IMR-90 (cell line): ENCODE measurements around the gene CIAO2A. TPM values are rescaled to one million over a fixed set of nuclear protein-coding genes. Genes with fewer than 3 reads are reported as not detected.

ENCODE experiments used
- ATAC-seq: fragments of 200-7000 bp; cut with Tn5 transposase; 2 replicates; pipeline ENCODE4 v1.9.1; 2020; ENCODE audit warnings: low read depth, mild to moderate bottlenecking, moderate library complexity
- BruUV-seq: library from RNA; stranded (reverse); fragments of 400-500 nt; replicated peaks from 2 replicates; lab custom pipeline; 2021; lab: Mats Ljungman, UMichigan
- CTCF ChIA-PET: fragments of 300-600 bp; formaldehyde crosslinking; extraction: SDS; loops from one replicate; lab custom pipeline; 2021; ENCODE audit warnings: antibody characterized with exemption; lab: Yijun Ruan, JAX
- POLR2A ChIA-PET: fragments of 300-600 bp; sonication (Branson Sonifier 250); formaldehyde crosslinking; loops from one replicate; lab custom pipeline; 2022; ENCODE audit warnings: antibody characterized with exemption; ENCODE audit not compliant: unreplicated experiment; lab: Charles Lee
- DNase-seq: peaks from one replicate; pipeline ENCODE4 v3.0.0; 2013
- H2AFZ ChIP-seq: replicated peaks from 2 replicates; pipeline ENCODE3; 2013; ENCODE audit warnings: low read length, mild to moderate bottlenecking; ENCODE audit not compliant: poor library complexity
- H2AK5ac ChIP-seq: 2 replicates; pipeline ENCODE4 v1.6.1; 2013; ENCODE audit warnings: low read depth, low read length, inconsistent platforms
- H2AK9ac ChIP-seq: replicated peaks from 2 replicates; pipeline ENCODE3; 2013; ENCODE audit warnings: mild to moderate bottlenecking, low read depth, low read length, moderate library complexity; ENCODE audit not compliant: poor library complexity
- H2BK120ac ChIP-seq: 2 replicates; pipeline ENCODE4 v1.6.1; 2013; ENCODE audit warnings: low read depth, low read length, inconsistent platforms
- H2BK15ac ChIP-seq: 3 replicates; pipeline ENCODE4 v1.6.1; 2013; ENCODE audit warnings: low read depth, low read length, inconsistent platforms
- H2BK20ac ChIP-seq: 2 replicates; pipeline ENCODE4 v1.6.1; 2013; ENCODE audit warnings: low read depth, mild to moderate bottlenecking, inconsistent platforms, low read length, moderate library complexity
- H2BK5ac ChIP-seq: 2 replicates; pipeline ENCODE4 v1.6.1; 2013; ENCODE audit warnings: mild to moderate bottlenecking, low read depth, low read length, inconsistent platforms; ENCODE audit not compliant: poor library complexity, severe bottlenecking
- H3K14ac ChIP-seq: replicated peaks from 2 replicates; pipeline ENCODE4 v1.6.1; 2013; ENCODE audit warnings: low read depth, low read length, inconsistent platforms
- H3K18ac ChIP-seq: 2 replicates; pipeline ENCODE4 v1.6.1; 2013; ENCODE audit warnings: low read depth, low read length, control low read depth
- H3K23ac ChIP-seq: 2 replicates; pipeline ENCODE4 v1.6.1; 2013; ENCODE audit warnings: low read depth, low read length, inconsistent platforms
- H3K27ac ChIP-seq: 2 replicates; pipeline ENCODE4 v1.5.1; 2013; ENCODE audit warnings: mild to moderate bottlenecking, control low read depth, low read length; ENCODE audit not compliant: insufficient read depth
- H3K27me3 ChIP-seq: 2 replicates; pipeline ENCODE4 v1.6.1; 2013; ENCODE audit warnings: low read length; ENCODE audit not compliant: control insufficient read depth, insufficient read depth
- H3K36me3 ChIP-seq: 2 replicates; pipeline ENCODE4 v1.6.1; 2013; ENCODE audit warnings: low read length, mixed read lengths; ENCODE audit not compliant: control insufficient read depth, insufficient read depth
- H3K4ac ChIP-seq: 2 replicates; pipeline ENCODE4 v1.6.1; 2013; ENCODE audit warnings: low read depth, low read length, inconsistent platforms
- H3K4me1 ChIP-seq: 2 replicates; pipeline ENCODE4 v1.6.1; 2013; ENCODE audit warnings: low read length, mixed read lengths; ENCODE audit not compliant: control insufficient read depth, insufficient read depth
- H3K4me2 ChIP-seq: 2 replicates; pipeline ENCODE4 v1.6.1; 2013; ENCODE audit warnings: low read depth, mild to moderate bottlenecking, control low read depth, low read length, moderate library complexity
- H3K4me3 ChIP-seq: 2 replicates; pipeline ENCODE4 v1.5.1; 2013; ENCODE audit warnings: low read depth, mild to moderate bottlenecking, control low read depth, low read length, moderate library complexity; ENCODE audit not compliant: insufficient read depth
- H3K56ac ChIP-seq: 2 replicates; pipeline ENCODE4 v1.6.1; 2013; ENCODE audit warnings: low read length, inconsistent platforms; ENCODE audit not compliant: insufficient read depth; ENCODE audit errors: extremely low read depth
- H3K79me1 ChIP-seq, 2 experiments: 2 replicates each; pipeline ENCODE4 v1.6.1; 2013; ENCODE audit warnings: low read length in 2 of 2, inconsistent platforms in 1 of 2, low read depth in 1 of 2
- H3K9ac ChIP-seq: 2 replicates; pipeline ENCODE4 v1.6.1; 2013; ENCODE audit warnings: low read depth, low read length, control low read depth
- H3K9me1 ChIP-seq: 2 replicates; pipeline ENCODE4 v1.6.1; 2013; ENCODE audit warnings: low read length, inconsistent platforms; ENCODE audit not compliant: insufficient read depth
- H3K9me3 ChIP-seq: 2 replicates; pipeline ENCODE4 v1.6.1; 2013; ENCODE audit warnings: low read length; ENCODE audit not compliant: control insufficient read depth, insufficient read depth
- H4K20me1 ChIP-seq: 2 replicates; pipeline ENCODE4 v1.6.1; 2013; ENCODE audit warnings: low read length, inconsistent platforms; ENCODE audit not compliant: insufficient read depth
- H4K5ac ChIP-seq: 2 replicates; pipeline ENCODE4 v1.6.1; 2013; ENCODE audit warnings: mild to moderate bottlenecking, low read depth, low read length, control low read depth
- H4K8ac ChIP-seq, 2 experiments: 2 replicates each; pipeline ENCODE4 v1.6.1; 2013; ENCODE audit warnings: low read depth in 2 of 2, low read length in 2 of 2, control low read depth in 1 of 2, inconsistent platforms in 1 of 2
- H4K91ac ChIP-seq: 2 replicates; pipeline ENCODE4 v1.6.1; 2013; ENCODE audit warnings: low read depth, low read length, inconsistent platforms; ENCODE audit not compliant: insufficient read depth
- CEBPB ChIP-seq: IDR thresholded peaks from 2 replicates; pipeline ENCODE4 v1.6.1; 2012; ENCODE audit warnings: low read depth, low read length, improper control_type of control experiment
- CHD1 ChIP-seq: IDR thresholded peaks from 2 replicates; pipeline ENCODE4 v1.6.1; 2012; ENCODE audit warnings: low read depth, low read length, improper control_type of control experiment
- WGBS, 2 experiments: methylation state at CpG; one replicate each; pipeline versions ENCODE4 v1.1.5 to v1.1.7; 2013; ENCODE audit warnings: missing lambda C conversion rate in 2 of 2; ENCODE audit not compliant: insufficient read length in 1 of 2; ENCODE audit errors: extremely low coverage in 2 of 2; 5-methylcytosine and 5-hydroxymethylcytosine counted together
- dilution Hi-C: fragments of 300-500 bp; cut with HindIII; formaldehyde crosslinking; loops from one replicate; pipeline ENCODE4 v1.14.3; 2018; ENCODE audit warnings: low sequenced_read_pairs; ENCODE audit not compliant: unreplicated experiment
- in situ Hi-C: fragments of 300-500 bp; cut with MboI; formaldehyde crosslinking; loops from 3 replicates; pipeline ENCODE4 v1.14.3; 2019; ENCODE audit warnings: low sequenced_read_pairs, inconsistent platforms, mixed read lengths
- intact Hi-C: fragments of 100-400 bp; cut with micrococcal nuclease; formaldehyde crosslinking; loops from 2 replicates; pipeline ENCODE4 v1.10.0; 2022
- polyA plus RNA-seq, 3 experiments: library from polyadenylated mRNA; depleted of rRNA; stranded (reverse); fragments of >200 nt; gene quantifications; 2 replicates each; pipeline ENCODE4 v1.2.3, GENCODE V29; 2012; ENCODE audit warnings: low replicate concordance in 1 of 3
- total RNA-seq: library from RNA; depleted of rRNA; stranded (reverse); fragments of >200 nt; gene quantifications from 2 replicates; pipeline ENCODE4 v1.2.3, GENCODE V29; 2012
- TF ChIP-seq, protein P1 (sequence below): fragments of 150-350 bp; IDR thresholded peaks from 2 replicates; pipeline ENCODE4 v1.6.1; 2017; ENCODE audit warnings: mild to moderate bottlenecking, antibody characterized with exemption, low read length, low read depth

The CIAO2A gene
- total and polyA plus RNA-seq, 2 of the 4 experiments (the other 2 are of a cell fraction): 36.7 to 38.3 TPM

DNA sequence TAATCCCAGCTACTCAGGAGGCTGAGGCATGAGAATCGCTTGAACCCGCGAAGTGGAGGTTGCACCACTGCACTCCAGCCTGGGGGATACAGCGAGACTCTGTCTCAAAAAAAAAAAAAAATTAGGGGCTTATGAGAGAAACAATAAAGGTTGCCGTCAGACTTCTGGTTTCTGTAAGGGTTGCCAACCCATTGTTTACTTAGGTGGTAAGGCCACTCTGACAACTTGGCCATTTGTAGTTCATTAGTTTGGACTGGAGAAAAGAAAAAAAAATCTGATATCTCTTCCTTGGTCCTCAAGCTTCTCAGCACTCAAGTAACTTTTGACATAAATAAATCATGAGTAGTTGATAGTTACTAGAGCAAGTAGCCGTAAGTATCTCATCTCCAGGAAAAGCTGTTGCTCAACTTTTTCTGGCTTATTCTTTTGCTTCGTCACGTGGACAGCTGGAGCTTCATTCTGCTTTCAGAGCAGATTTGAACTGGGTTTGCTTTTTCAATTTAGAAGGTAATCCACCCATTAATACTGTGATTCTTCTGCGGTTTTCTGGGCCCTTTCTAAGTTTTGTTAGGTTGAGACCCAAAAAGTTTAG lies 11.6 kb upstream of the CIAO2A start:
- Histone ChIP-seq H3K27me3 (no peaks in the 10 kb centered on the region), H3K14ac (no peak overlapping the region), H2BK5ac (no peak overlapping the region), H4K8ac (no peak overlapping the region), H3K18ac (no peak overlapping the region), H3K9ac (no peak overlapping the region), H3K4me2 (no peak overlapping the region; the same call in 1 of the 2 replicates), H3K79me1 (peaks cover 26 to 68% of the 10 kb centered on the region in 2 experiments), H4K5ac (no peak overlapping the region), H2BK20ac (no peak overlapping the region), H3K9me3 (no peaks in the 10 kb centered on the region), H4K91ac (no peak overlapping the region), H3K4me3 (no peak overlapping the region), H2AFZ (no peak overlapping the region), H3K36me3 (peaks cover 2% of the 10 kb centered on the region; the same call in 1 of the 2 replicates), H2BK15ac (no peak overlapping the region), H2AK5ac (no peak overlapping the region), H3K27ac (peak overlapping the region; percentile 29; the same call in 1 of the 2 replicates), H3K23ac (no peak overlapping the region), H3K9me1 (peaks cover 5% of the 10 kb centered on the region; the same call in 1 of the 2 replicates), H2AK9ac (no peak overlapping the region), H3K4me1 (no peaks in the 10 kb centered on the region), H3K56ac (no peak overlapping the region), H3K4ac (no peak overlapping the region), H2BK120ac (no peak overlapping the region), H4K20me1 (peaks cover 56% of the 10 kb centered on the region)
- CTCF ChIA-PET: interaction anchor here (0.6 kb wide), 1 partner anchor 60 kb away, joined by 3 read pairs; no protein-coding TSS in a partner anchor
- WGBS, 2 experiments: 100% methylated on average over 3 of the region's 9 CpGs; no CpG with 5 or more reads in 1 of the 2 experiments
- in situ Hi-C loops: no loop called here
- dilution Hi-C loops: no loop called here
- ATAC-seq (peak; percentile 35; the same call in 1 of the 2 replicates), DNase-seq (peak; percentile 57)
- POLR2A ChIA-PET: interaction anchor here (0.6 kb wide), 1 partner anchor 26 kb away, joined by 3 read pairs; no protein-coding TSS in a partner anchor
- intact Hi-C loops: no loop called here
- no TSS peak for BruUV-seq
- TF ChIP-seq CHD1 (no peak), CEBPB (peak; percentile 74)
- TF ChIP-seq, protein P1, sequence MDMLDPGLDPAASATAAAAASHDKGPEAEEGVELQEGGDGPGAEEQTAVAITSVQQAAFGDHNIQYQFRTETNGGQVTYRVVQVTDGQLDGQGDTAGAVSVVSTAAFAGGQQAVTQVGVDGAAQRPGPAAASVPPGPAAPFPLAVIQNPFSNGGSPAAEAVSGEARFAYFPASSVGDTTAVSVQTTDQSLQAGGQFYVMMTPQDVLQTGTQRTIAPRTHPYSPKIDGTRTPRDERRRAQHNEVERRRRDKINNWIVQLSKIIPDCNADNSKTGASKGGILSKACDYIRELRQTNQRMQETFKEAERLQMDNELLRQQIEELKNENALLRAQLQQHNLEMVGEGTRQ: peak; percentile 77
